ENCODE results near the gene CARMIL3.

- TF ChIP-seq CTCF (IDR thresholded peaks at IDR 0.05) (no peak), POLR2A (IDR thresholded peaks at IDR 0.05) (no peak), POLR2AphosphoS5 (IDR thresholded peaks at IDR 0.05; ENCODE audit: insufficient read depth in 1 of 2, low read depth in 1 of 2) (no peak)
Measured at GRCh38 chr14:24077086-24077485, 25.3 kb downstream of the CARMIL3 start.

Data from vagina (tissue), 2 donors.